Ishikawa (cell line): Measurements from ENCODE around the gene KIF22.

Experiments
- EP300 ChIP-seq: IDR thresholded peaks from 2 replicates; pipeline ENCODE4 v1.6.1; 2012; ENCODE audit warnings: borderline replicate concordance
- RAD21 ChIP-seq: IDR thresholded peaks from 2 replicates; pipeline ENCODE4 v1.6.1; 2012; ENCODE audit warnings: low read depth
- TCF12 ChIP-seq: IDR thresholded peaks from 2 replicates; pipeline ENCODE4 v1.6.1; 2012; ENCODE audit warnings: low read depth
- ZBTB7A ChIP-seq: IDR thresholded peaks from 2 replicates; pipeline ENCODE4 v1.6.1; 2012; ENCODE audit warnings: low read depth
- TF ChIP-seq, protein P1 (sequence below): IDR thresholded peaks from 2 replicates; pipeline ENCODE4 v1.6.1; 2012

DNA sequence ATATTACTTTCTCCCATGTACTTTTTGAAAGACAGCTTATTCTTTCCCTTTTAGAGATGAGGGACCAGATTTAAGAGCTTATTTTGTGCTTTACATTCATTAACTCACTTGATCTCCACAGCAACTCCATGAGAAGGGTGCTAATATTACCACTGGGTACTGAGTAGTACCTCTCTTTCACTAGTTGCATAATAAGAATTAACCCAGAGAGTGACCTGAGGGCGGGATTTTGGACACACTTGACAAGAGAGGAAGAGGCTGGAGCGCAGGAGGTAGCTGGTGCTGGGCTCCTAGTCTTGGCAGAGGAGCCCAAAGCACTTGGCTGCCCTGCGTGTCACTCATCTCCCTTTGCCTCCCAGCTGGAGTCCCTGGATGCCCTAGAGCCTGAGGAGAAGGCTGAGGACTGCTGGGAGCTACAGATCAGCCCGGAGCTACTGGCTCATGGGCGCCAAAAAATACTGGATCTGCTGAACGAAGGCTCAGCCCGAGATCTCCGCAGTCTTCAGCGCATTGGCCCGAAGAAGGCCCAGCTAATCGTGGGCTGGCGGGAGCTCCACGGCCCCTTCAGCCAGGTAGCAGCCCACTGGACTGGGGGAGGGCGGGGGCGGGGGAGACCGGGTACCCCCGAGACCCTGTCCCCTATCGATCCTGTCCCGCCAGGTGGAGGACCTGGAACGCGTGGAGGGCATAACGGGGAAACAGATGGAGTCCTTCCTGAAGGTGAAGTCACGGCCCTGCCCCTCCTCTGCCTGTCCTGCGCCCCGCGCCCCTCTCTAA is 14.1 kb downstream of the KIF22 start:
- no peak; the same call in 1 of the 2 replicates for TF ChIP-seq ZBTB7A
- no peak for TF ChIP-seq EP300
- TF ChIP-seq RAD21, result no peak
- TF ChIP-seq, protein P1, sequence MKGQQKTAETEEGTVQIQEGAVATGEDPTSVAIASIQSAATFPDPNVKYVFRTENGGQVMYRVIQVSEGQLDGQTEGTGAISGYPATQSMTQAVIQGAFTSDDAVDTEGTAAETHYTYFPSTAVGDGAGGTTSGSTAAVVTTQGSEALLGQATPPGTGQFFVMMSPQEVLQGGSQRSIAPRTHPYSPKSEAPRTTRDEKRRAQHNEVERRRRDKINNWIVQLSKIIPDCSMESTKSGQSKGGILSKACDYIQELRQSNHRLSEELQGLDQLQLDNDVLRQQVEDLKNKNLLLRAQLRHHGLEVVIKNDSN, result no peak
- no peak for TF ChIP-seq TCF12
